Activated naive CD8-positive, alpha-beta T cell treated with anti-CD3 and anti-CD28 coated beads for 36 hours (primary cell): ENCODE measurements around the gene CDK14. TPM values are rescaled to one million over a fixed set of nuclear protein-coding genes. Genes with fewer than 3 reads are reported as not detected.

Source experiments
- DNase-seq: peaks from one replicate; pipeline ENCODE4 v3.0.0; 2021
- H3K27ac Mint-ChIP-seq: one replicate; pipeline ENCODE4 v1.8.0; 2022; ENCODE audit warnings: mild to moderate bottlenecking, moderate library complexity, mixed read lengths
- H3K27me3 Mint-ChIP-seq: one replicate; pipeline ENCODE4 v1.8.0; 2022; ENCODE audit warnings: mild to moderate bottlenecking, mixed read lengths
- H3K36me3 Mint-ChIP-seq: one replicate; pipeline ENCODE4 v1.8.0; 2021; ENCODE audit warnings: mild to moderate bottlenecking, mixed read lengths
- H3K4me1 Mint-ChIP-seq: one replicate; pipeline ENCODE4 v1.8.0; 2021; ENCODE audit warnings: mixed read lengths
- H3K4me3 Mint-ChIP-seq: one replicate; pipeline ENCODE4 v1.8.0; 2022; ENCODE audit warnings: mild to moderate bottlenecking, moderate library complexity, mixed read lengths
- H3K9me3 Mint-ChIP-seq: one replicate; pipeline ENCODE4 v1.8.0; 2022; ENCODE audit warnings: mixed read lengths
- total RNA-seq, 2 experiments: library from RNA; stranded (reverse); gene quantifications; one replicate each; pipeline ENCODE4 v1.2.3, GENCODE V29; 2021

The CDK14 gene
- total RNA-seq, 2 experiments from 2014 or later: 0.92 to 1.6 TPM

GRCh38 chr7:90818341-90818740, 222.2 kb downstream of the CDK14 start:
- Mint-ChIP-seq H3K9me3 (peaks cover 4% of the 10 kb centered on the region), H3K36me3 (no peaks in the 10 kb centered on the region), H3K27ac (no peak overlapping the region), H3K27me3 (no peaks in the 10 kb centered on the region), H3K4me1 (no peaks in the 10 kb centered on the region), H3K4me3 (no peak overlapping the region)
- DNase-seq: no peak

- H3K27me3 Mint-ChIP-seq: no peaks in the 10 kb centered on the region
- no peak for DNase-seq
- H3K4me3 Mint-ChIP-seq: no peak overlapping the region
- H3K36me3 Mint-ChIP-seq: no peaks in the 10 kb centered on the region
- H3K27ac Mint-ChIP-seq: no peak overlapping the region
- H3K4me1 Mint-ChIP-seq: no peaks in the 10 kb centered on the region
- H3K9me3 Mint-ChIP-seq: peaks cover 2% of the 10 kb centered on the region
Measured at GRCh38 chr7:90821961-90822620, 226.0 kb downstream of the CDK14 start.

GRCh38 chr7:90824386-90825307, 228.5 kb downstream of the CDK14 start:
- no peak for DNase-seq
- no peaks in the 10 kb centered on the region for H3K27me3 Mint-ChIP-seq
- H3K4me1 Mint-ChIP-seq: no peaks in the 10 kb centered on the region
- no peaks in the 10 kb centered on the region for H3K36me3 Mint-ChIP-seq
- H3K9me3 Mint-ChIP-seq: peaks cover 2% of the 10 kb centered on the region
- H3K4me3 Mint-ChIP-seq: no peak overlapping the region
- no peak overlapping the region for H3K27ac Mint-ChIP-seq

- no peak overlapping the region for H3K27ac Mint-ChIP-seq
- H3K27me3 Mint-ChIP-seq: no peaks in the 10 kb centered on the region
- no peaks in the 10 kb centered on the region for H3K9me3 Mint-ChIP-seq
- H3K4me1 Mint-ChIP-seq: no peaks in the 10 kb centered on the region
- H3K4me3 Mint-ChIP-seq: no peak overlapping the region
- no peak for DNase-seq
- no peaks in the 10 kb centered on the region for H3K36me3 Mint-ChIP-seq
Measured at GRCh38 chr7:90825779-90826178, 229.7 kb downstream of the CDK14 start.

GRCh38 chr7:90828601-90829000, 232.5 kb downstream of the CDK14 start:
- Mint-ChIP-seq H3K36me3 (no peaks in the 10 kb centered on the region), H3K27me3 (no peaks in the 10 kb centered on the region), H3K27ac (no peak overlapping the region), H3K9me3 (no peaks in the 10 kb centered on the region), H3K4me3 (no peak overlapping the region), H3K4me1 (no peaks in the 10 kb centered on the region)
- DNase-seq: no peak

- no peaks in the 10 kb centered on the region for H3K9me3 Mint-ChIP-seq
- no peak overlapping the region for H3K4me3 Mint-ChIP-seq
- H3K4me1 Mint-ChIP-seq: no peaks in the 10 kb centered on the region
Measured at GRCh38 chr7:90830308-90830707, 234.2 kb downstream of the CDK14 start.

GRCh38 chr7:90832726-90833125, 236.6 kb downstream of the CDK14 start:
- no peaks in the 10 kb centered on the region for H3K4me1 Mint-ChIP-seq
- no peaks in the 10 kb centered on the region for H3K27me3 Mint-ChIP-seq
- DNase-seq: no peak
- H3K36me3 Mint-ChIP-seq: no peaks in the 10 kb centered on the region
- H3K4me3 Mint-ChIP-seq: no peak overlapping the region
- no peaks in the 10 kb centered on the region for H3K9me3 Mint-ChIP-seq
- H3K27ac Mint-ChIP-seq: no peak overlapping the region

More at GRCh38 chr7:90830308-90830707, 234.2 kb downstream of the CDK14 start:
- no peaks in the 10 kb centered on the region for H3K27me3 Mint-ChIP-seq
- no peak for DNase-seq
- H3K27ac Mint-ChIP-seq: no peak overlapping the region
- no peaks in the 10 kb centered on the region for H3K36me3 Mint-ChIP-seq

- Mint-ChIP-seq H3K9me3 (no peaks in the 10 kb centered on the region), H3K27ac (no peak overlapping the region), H3K36me3 (no peaks in the 10 kb centered on the region)
Measured at GRCh38 chr7:90833443-90833842, 237.3 kb downstream of the CDK14 start.

GRCh38 chr7:90834771-90835170, 238.7 kb downstream of the CDK14 start:
- Mint-ChIP-seq H3K9me3 (peaks cover 7% of the 10 kb centered on the region), H3K4me1 (no peaks in the 10 kb centered on the region), H3K4me3 (no peak overlapping the region), H3K27ac (no peak overlapping the region), H3K27me3 (no peaks in the 10 kb centered on the region), H3K36me3 (peaks cover 2% of the 10 kb centered on the region)
- no peak for DNase-seq

More at GRCh38 chr7:90833443-90833842, 237.3 kb downstream of the CDK14 start:
- Mint-ChIP-seq H3K4me1 (no peaks in the 10 kb centered on the region), H3K4me3 (no peak overlapping the region), H3K27me3 (no peaks in the 10 kb centered on the region)
- DNase-seq: no peak

- no peak overlapping the region for H3K4me3 Mint-ChIP-seq
- H3K9me3 Mint-ChIP-seq: peaks cover 11% of the 10 kb centered on the region
- H3K36me3 Mint-ChIP-seq: peaks cover 2% of the 10 kb centered on the region
- no peaks in the 10 kb centered on the region for H3K4me1 Mint-ChIP-seq
- no peak overlapping the region for H3K27ac Mint-ChIP-seq
- H3K27me3 Mint-ChIP-seq: no peaks in the 10 kb centered on the region
- no peak for DNase-seq
Measured at GRCh38 chr7:90835861-90836260, 239.7 kb downstream of the CDK14 start.

- no peaks in the 10 kb centered on the region for H3K27me3 Mint-ChIP-seq
- no peak for DNase-seq
Measured at GRCh38 chr7:90836937-90837336, 240.8 kb downstream of the CDK14 start.

GRCh38 chr7:90838799-90839198, 242.7 kb downstream of the CDK14 start:
- DNase-seq: no peak
- Mint-ChIP-seq H3K4me1 (no peaks in the 10 kb centered on the region), H3K27me3 (no peaks in the 10 kb centered on the region), H3K36me3 (peaks cover 2% of the 10 kb centered on the region), H3K27ac (no peak overlapping the region), H3K4me3 (no peak overlapping the region), H3K9me3 (peaks cover 11% of the 10 kb centered on the region)

More at GRCh38 chr7:90836937-90837336, 240.8 kb downstream of the CDK14 start:
- no peaks in the 10 kb centered on the region for H3K4me1 Mint-ChIP-seq
- H3K36me3 Mint-ChIP-seq: peaks cover 2% of the 10 kb centered on the region
- no peak overlapping the region for H3K4me3 Mint-ChIP-seq
- no peak overlapping the region for H3K27ac Mint-ChIP-seq
- H3K9me3 Mint-ChIP-seq: peaks cover 11% of the 10 kb centered on the region

- Mint-ChIP-seq H3K36me3 (peaks cover 2% of the 10 kb centered on the region), H3K4me1 (no peaks in the 10 kb centered on the region), H3K9me3 (peaks cover 11% of the 10 kb centered on the region), H3K4me3 (no peak overlapping the region), H3K27ac (no peak overlapping the region), H3K27me3 (no peaks in the 10 kb centered on the region)
- no peak for DNase-seq
Measured at GRCh38 chr7:90839316-90839715, 243.2 kb downstream of the CDK14 start.

- peaks cover 11% of the 10 kb centered on the region for H3K9me3 Mint-ChIP-seq
- H3K27ac Mint-ChIP-seq: no peak overlapping the region
- no peaks in the 10 kb centered on the region for H3K4me1 Mint-ChIP-seq
- H3K4me3 Mint-ChIP-seq: no peak overlapping the region
- peaks cover 2% of the 10 kb centered on the region for H3K36me3 Mint-ChIP-seq
- DNase-seq: no peak
- no peaks in the 10 kb centered on the region for H3K27me3 Mint-ChIP-seq
Measured at GRCh38 chr7:90839727-90840291, 243.7 kb downstream of the CDK14 start.

GRCh38 chr7:90841759-90842429, 245.8 kb downstream of the CDK14 start:
- H3K4me1 Mint-ChIP-seq: no peaks in the 10 kb centered on the region
- H3K27me3 Mint-ChIP-seq: no peaks in the 10 kb centered on the region
- H3K27ac Mint-ChIP-seq: no peak overlapping the region
- H3K9me3 Mint-ChIP-seq: peaks cover 11% of the 10 kb centered on the region
- no peak overlapping the region for H3K4me3 Mint-ChIP-seq
- peaks cover 2% of the 10 kb centered on the region for H3K36me3 Mint-ChIP-seq
- DNase-seq: no peak
